OCI-LY7 (cell line): ENCODE measurements around the gene CPT1A. TPM values are rescaled to one million over a fixed set of nuclear protein-coding genes. Genes with fewer than 3 reads are reported as not detected.

Experiments used
- BruUV-seq: library from RNA; stranded (reverse); fragments of 400-500 nt; replicated peaks from 2 replicates; lab custom pipeline; 2021; lab: Mats Ljungman, UMichigan
- CTCF ChIA-PET: fragments of 300-600 bp; sonication (Branson Sonifier 250); formaldehyde crosslinking; loops from one replicate; lab custom pipeline; 2022; ENCODE audit warnings: antibody characterized with exemption; ENCODE audit not compliant: unreplicated experiment; lab: Charles Lee
- POLR2A ChIA-PET: fragments of 300-600 bp; sonication (Branson Sonifier 250); formaldehyde crosslinking; loops from one replicate; lab custom pipeline; 2022; ENCODE audit warnings: antibody characterized with exemption; lab: Charles Lee
- DNase-seq: peaks from one replicate; pipeline ENCODE4 v3.0.0-alpha.2; 2015; ENCODE audit warnings: low spot score
- H2AFZ ChIP-seq: fragments of 200-600 bp; sonication (generic), shearing (Covaris generic); 2 replicates; pipeline ENCODE4 v1.6.1; 2014; ENCODE audit warnings: mild to moderate bottlenecking, antibody characterized with exemption, low read length, moderate library complexity
- H3K27ac ChIP-seq: fragments of 200-600 bp; sonication (generic); 2 replicates; pipeline ENCODE4 v1.5.1; 2014; ENCODE audit warnings: mixed run types, low read depth, mild to moderate bottlenecking, moderate library complexity, low read length, inconsistent platforms; ENCODE audit not compliant: poor library complexity, severe bottlenecking
- H3K36me3 ChIP-seq: fragments of 200-600 bp; sonication (generic); 2 replicates; pipeline ENCODE4 v1.6.1; 2014; ENCODE audit warnings: mild to moderate bottlenecking, antibody characterized with exemption, low read length, moderate library complexity, mixed read lengths; ENCODE audit not compliant: insufficient read depth
- H3K4me1 ChIP-seq: fragments of 200-600 bp; sonication (generic); 2 replicates; pipeline ENCODE4 v1.5.1; 2014; ENCODE audit warnings: mild to moderate bottlenecking, low read length; ENCODE audit not compliant: insufficient read depth, poor library complexity, severe bottlenecking
- H3K4me2 ChIP-seq: fragments of 200-600 bp; sonication (generic); 2 replicates; pipeline ENCODE4 v1.6.1; 2014; ENCODE audit warnings: mild to moderate bottlenecking, low read length
- H3K4me3 ChIP-seq: fragments of 200-600 bp; sonication (generic); 2 replicates; pipeline ENCODE4 v1.5.1; 2014; ENCODE audit warnings: mild to moderate bottlenecking, low read depth, low read length; ENCODE audit not compliant: poor library complexity, severe bottlenecking
- H3K79me2 ChIP-seq: fragments of 200-600 bp; sonication (generic); 2 replicates; pipeline ENCODE4 v1.6.1; 2016; ENCODE audit warnings: low read depth, mild to moderate bottlenecking, low read length, moderate library complexity, mixed read lengths; ENCODE audit not compliant: insufficient read depth
- H3K9me2 ChIP-seq: fragments of 200-600 bp; sonication (generic); 2 replicates; pipeline ENCODE4 v1.6.1; 2016; ENCODE audit warnings: mild to moderate bottlenecking, low read length, mixed read lengths; ENCODE audit not compliant: insufficient read depth
- H3K9me3 ChIP-seq: fragments of 200-600 bp; sonication (generic); 2 replicates; pipeline ENCODE4 v1.6.1; 2014; ENCODE audit warnings: mild to moderate bottlenecking, mixed run types, low read length, mixed read lengths
- H4K20me1 ChIP-seq: fragments of 200-600 bp; sonication (generic); 2 replicates; pipeline ENCODE4 v1.6.1; 2014; ENCODE audit warnings: mild to moderate bottlenecking, antibody characterized with exemption, low read length, moderate library complexity, mixed read lengths; ENCODE audit not compliant: insufficient read depth
- CTCF ChIP-seq: fragments of 200-600 bp; sonication (generic); conservative IDR thresholded peaks from 2 replicates; pipeline ENCODE4 v1.5.1; 2014; ENCODE audit warnings: mild to moderate bottlenecking, antibody characterized with exemption, low read length, moderate library complexity, mixed read lengths
- EZH2phosphoT487 ChIP-seq: fragments of 200-600 bp; sonication (generic); IDR thresholded peaks from 2 replicates; pipeline ENCODE4 v1.6.1; 2018; ENCODE audit warnings: low read depth, borderline replicate concordance, mild to moderate bottlenecking, mixed run types, antibody characterized with exemption, low read length, moderate library complexity, mixed read lengths
- intact Hi-C: fragments of 100-400 bp; cut with micrococcal nuclease; formaldehyde crosslinking; loops from one replicate; pipeline ENCODE4 v1.10.0; 2022; ENCODE audit not compliant: unreplicated experiment
- total RNA-seq, 2 experiments: library from RNA; depleted of rRNA in 1 of 2; stranded (reverse); fragments of >200 nt in 1 of 2; shearing (Covaris generic) in 1 of 2; gene quantifications; 2 replicates each; pipeline ENCODE4 v1.2.3, GENCODE V29; 2014 to 2022

CPT1A gene
- total RNA-seq, 2 experiments from 2014 or later: 7.0 to 17.2 TPM

GRCh38 chr11:68840661-68841653, 759 bp downstream of the CPT1A start:
- no peak for TF ChIP-seq EZH2phosphoT487
- TF ChIP-seq CTCF: no peak
- Histone ChIP-seq H3K4me2 (peak overlapping the region; percentile 85), H3K4me3 (peak overlapping the region; percentile 73), H3K9me3 (no peaks in the 10 kb centered on the region), H3K4me1 (peaks cover 37% of the 10 kb centered on the region), H3K36me3 (no peaks in the 10 kb centered on the region), H3K9me2 (no peaks in the 10 kb centered on the region), H4K20me1 (no peaks in the 10 kb centered on the region), H2AFZ (peak overlapping the region; percentile 96), H3K79me2 (no peaks in the 10 kb centered on the region), H3K27ac (peak overlapping the region; percentile 81)
- ChIA-PET POLR2A (no interaction called here), CTCF (no interaction called here)
- intact Hi-C loops: loop anchor here (5.0 kb wide), 1 partner anchor 89 kb away; the partner anchor contains the start of gene TESMIN
- BruUV-seq: no TSS peak
- DNase-seq: peak; percentile 22

DNA sequence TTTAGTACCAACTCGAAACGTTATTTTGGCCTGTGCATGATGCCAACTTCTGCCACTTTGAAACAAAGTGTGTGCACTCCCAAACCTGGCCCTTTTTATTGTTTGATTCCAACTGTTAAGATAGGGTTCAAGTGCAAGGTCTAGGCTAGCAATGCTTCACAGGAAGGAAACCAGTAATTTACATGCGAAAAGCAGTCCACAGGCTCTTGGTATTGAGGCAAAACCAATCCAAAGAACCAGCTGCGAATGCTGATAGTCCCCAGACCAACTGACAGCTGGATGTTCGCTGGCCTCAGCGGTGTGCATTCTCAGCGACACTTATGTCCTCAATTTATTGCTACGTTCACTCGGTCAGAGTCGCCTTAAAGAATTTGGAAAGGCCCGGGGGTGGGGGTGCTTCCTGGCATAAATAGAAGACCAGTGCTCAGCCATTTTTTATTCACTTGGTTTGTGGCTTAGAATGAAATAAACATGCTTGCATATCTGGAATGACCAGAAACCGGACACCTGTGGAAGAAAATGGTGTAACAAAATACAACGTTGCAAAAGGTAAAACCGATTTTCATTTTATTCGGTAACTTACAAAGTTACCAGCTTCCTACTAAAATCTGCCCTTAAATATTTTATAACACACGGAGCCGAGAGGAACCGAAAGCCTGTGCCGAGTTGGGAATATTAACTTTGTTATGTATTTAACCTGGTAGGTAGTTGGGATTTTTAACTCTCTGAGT, 1.6 kb downstream of the CPT1A start:
- Histone ChIP-seq H3K9me2 (no peaks in the 10 kb centered on the region), H2AFZ (peak overlapping the region; percentile 96), H4K20me1 (no peaks in the 10 kb centered on the region), H3K4me1 (peaks cover 37% of the 10 kb centered on the region), H3K79me2 (no peaks in the 10 kb centered on the region), H3K27ac (peak overlapping the region; percentile 81), H3K4me3 (peak overlapping the region; percentile 73), H3K4me2 (peak overlapping the region; percentile 85), H3K9me3 (no peaks in the 10 kb centered on the region), H3K36me3 (no peaks in the 10 kb centered on the region)
- no TSS peak for BruUV-seq
- ChIA-PET CTCF (no interaction called here), POLR2A (no interaction called here)
- intact Hi-C loops: loop anchor here (5.0 kb wide), 1 partner anchor 88 kb away; the partner anchor contains the start of gene TESMIN
- TF ChIP-seq EZH2phosphoT487 (no peak), CTCF (no peak)
- DNase-seq: peak; percentile 72
